HCT116 (cell line): ENCODE measurements around the gene WSCD2.

Source experiments
- CTCF ChIP-seq, 3 experiments: fragments of 200-600 bp in 1 of 3; sonication (generic) in 1 of 3; IDR thresholded peaks in 2 of 3; conservative IDR thresholded peaks in 1 of 3; 2 replicates each; pipeline ENCODE4 v1.5.1; 2012 to 2017; ENCODE audit warnings: low read depth in 2 of 3, low read length in 2 of 3, antibody characterized with exemption in 1 of 3, borderline replicate concordance in 1 of 3, control low read depth in 1 of 3, mild to moderate bottlenecking in 1 of 3, mixed read lengths in 1 of 3, mixed run types in 1 of 3, moderate library complexity in 1 of 3; ENCODE audit not compliant: insufficient read depth in 1 of 3
- EGR1 ChIP-seq: IDR thresholded peaks from 2 replicates; pipeline ENCODE4 v1.6.1; 2012; ENCODE audit warnings: low read depth
- EZH2 ChIP-seq: fragments of 200-600 bp; sonication (generic); IDR thresholded peaks from 2 replicates; pipeline ENCODE4 v1.6.1; 2017; ENCODE audit warnings: antibody characterized with exemption, mixed run types
- FOSL1 ChIP-seq: IDR thresholded peaks from 2 replicates; pipeline ENCODE4 v1.6.1; 2012; ENCODE audit warnings: low read depth
- POLR2A ChIP-seq: IDR thresholded peaks from 2 replicates; pipeline ENCODE4 v1.7.0; 2011; ENCODE audit warnings: borderline replicate concordance; ENCODE audit not compliant: insufficient read depth, insufficient read length; ENCODE audit errors: extremely low read depth
- POLR2AphosphoS5 ChIP-seq: IDR thresholded peaks from 2 replicates; pipeline ENCODE4 v1.6.1; 2011; ENCODE audit warnings: mild to moderate bottlenecking, low read depth, low read length, moderate library complexity
- RAD21 ChIP-seq: IDR thresholded peaks from 2 replicates; pipeline ENCODE4 v1.6.1; 2012; ENCODE audit warnings: low read depth, mild to moderate bottlenecking
- REST ChIP-seq: IDR thresholded peaks from 2 replicates; pipeline ENCODE4 v1.6.1; 2012; ENCODE audit warnings: low read depth
- SIN3A ChIP-seq: IDR thresholded peaks from 2 replicates; pipeline ENCODE4 v1.6.1; 2012; ENCODE audit warnings: low read depth
- SRF ChIP-seq: IDR thresholded peaks from 2 replicates; pipeline ENCODE4 v1.6.1; 2012; ENCODE audit warnings: low read depth
- TCF7L2 ChIP-seq: IDR thresholded peaks from 2 replicates; pipeline ENCODE4 v1.7.0; 2011; ENCODE audit warnings: borderline replicate concordance, inconsistent platforms; ENCODE audit not compliant: insufficient read depth, insufficient read length; ENCODE audit errors: extremely low read depth

GRCh38 chr12:108260039-108260438, 131.0 kb downstream of the WSCD2 start:
- TF ChIP-seq CTCF (IDR thresholded peaks at IDR 0.05 in 2 of 3, conservative IDR thresholded peaks at IDR 0.05 in 1 of 3; ENCODE audit: borderline replicate concordance in 1 of 3, insufficient read depth in 1 of 3, low read depth in 2 of 3, low read length in 2 of 3) = no peak
- no peak for TF ChIP-seq TCF7L2
- no peak for TF ChIP-seq POLR2A
- no peak for TF ChIP-seq SIN3A
- TF ChIP-seq POLR2AphosphoS5 = no peak
- no peak for TF ChIP-seq RAD21
- TF ChIP-seq EGR1 = no peak
- TF ChIP-seq REST = no peak
- no peak for TF ChIP-seq FOSL1
- TF ChIP-seq EZH2 = no peak
- TF ChIP-seq SRF = no peak
